HL-60/S4 treated with phorbol 12-myristate 13-acetate at 8.2 ng/mL for 4 days and 3 days (cell line): ENCODE results near the gene EXOC6B.

Experiments
- in situ Hi-C: fragments of 300-500 bp; cut with MboI; formaldehyde crosslinking; loops from 2 replicates; pipeline ENCODE4 v1.15.0; 2022; ENCODE audit warnings: low sequenced_read_pairs

Gene EXOC6B

GRCh38 chr2:72394541-72395070 is 431.2 kb downstream of the EXOC6B start:
- in situ Hi-C loops, result no loop called here

GRCh38 chr2:72389447-72389846 is 436.4 kb downstream of the EXOC6B start:
- in situ Hi-C loops, result no loop called here

GRCh38 chr2:72388263-72388662 is 437.6 kb downstream of the EXOC6B start:
- in situ Hi-C loops, result no loop called here

GRCh38 chr2:72386288-72386687 is 439.5 kb downstream of the EXOC6B start:
- in situ Hi-C loops, result no loop called here

- in situ Hi-C loops, result no loop called here
These were observed 447.0 kb downstream of the EXOC6B start for GRCh38 chr2:72378753-72379348.

- in situ Hi-C loops, result no loop called here
These were observed 458.2 kb downstream of the EXOC6B start for GRCh38 chr2:72367530-72368225.

GRCh38 chr2:72363406-72363805 is 462.4 kb downstream of the EXOC6B start:
- in situ Hi-C loops, result no loop called here

GRCh38 chr2:72362733-72363132 is 463.1 kb downstream of the EXOC6B start:
- in situ Hi-C loops, result no loop called here

GRCh38 chr2:72361521-72361920 is 464.3 kb downstream of the EXOC6B start:
- in situ Hi-C loops, result no loop called here

GRCh38 chr2:72361042-72361441 is 464.8 kb downstream of the EXOC6B start:
- in situ Hi-C loops, result no loop called here

- in situ Hi-C loops, result no loop called here
These were observed 475.0 kb downstream of the EXOC6B start for GRCh38 chr2:72350852-72351251.

- in situ Hi-C loops, result no loop called here
These were observed 476.8 kb downstream of the EXOC6B start for GRCh38 chr2:72349016-72349415.

GRCh38 chr2:72347081-72347480 is 478.8 kb downstream of the EXOC6B start:
- in situ Hi-C loops, result no loop called here

- in situ Hi-C loops, result no loop called here
These were observed 484.2 kb downstream of the EXOC6B start for GRCh38 chr2:72341639-72342038.

- in situ Hi-C loops, result no loop called here
These were observed 485.2 kb downstream of the EXOC6B start for GRCh38 chr2:72340665-72341064.

GRCh38 chr2:72338076-72338475 is 487.8 kb downstream of the EXOC6B start:
- in situ Hi-C loops, result no loop called here

- in situ Hi-C loops, result no loop called here
These were observed 493.1 kb downstream of the EXOC6B start for GRCh38 chr2:72332720-72333119.

- in situ Hi-C loops, result no loop called here
These were observed 495.2 kb downstream of the EXOC6B start for GRCh38 chr2:72330652-72331051.

GRCh38 chr2:72326759-72327158 is 499.1 kb downstream of the EXOC6B start:
- in situ Hi-C loops, result no loop called here

- in situ Hi-C loops, result no loop called here
These were observed 500.0 kb downstream of the EXOC6B start for GRCh38 chr2:72325592-72326422.

- in situ Hi-C loops, result no loop called here
These were observed 509.1 kb downstream of the EXOC6B start for GRCh38 chr2:72316774-72317173.
